NT2/D1 (cell line): ENCODE measurements around the gene DEDD.

ENCODE experiments used
- SUZ12 ChIP-seq: IDR thresholded peaks from 2 replicates; pipeline ENCODE4 v1.6.1; 2011; ENCODE audit not compliant: insufficient read length, insufficient read depth; ENCODE audit errors: extremely low read depth
- ZNF274 ChIP-seq: IDR thresholded peaks from 2 replicates; pipeline ENCODE4 v1.6.1; 2011; ENCODE audit warnings: mild to moderate bottlenecking, low read depth, low read length

GRCh38 chr1:161111117-161111516, 21.4 kb downstream of the DEDD start:
- TF ChIP-seq SUZ12 (no peak), ZNF274 (no peak)
